ENCODE measurements around the gene KIF20B.
"Not testable (repeated sequence)": the region's sequence is repeated elsewhere in the genome, so short reads cannot be mapped to it uniquely, and the experiment has no call there.

The KIF20B gene

DNA sequence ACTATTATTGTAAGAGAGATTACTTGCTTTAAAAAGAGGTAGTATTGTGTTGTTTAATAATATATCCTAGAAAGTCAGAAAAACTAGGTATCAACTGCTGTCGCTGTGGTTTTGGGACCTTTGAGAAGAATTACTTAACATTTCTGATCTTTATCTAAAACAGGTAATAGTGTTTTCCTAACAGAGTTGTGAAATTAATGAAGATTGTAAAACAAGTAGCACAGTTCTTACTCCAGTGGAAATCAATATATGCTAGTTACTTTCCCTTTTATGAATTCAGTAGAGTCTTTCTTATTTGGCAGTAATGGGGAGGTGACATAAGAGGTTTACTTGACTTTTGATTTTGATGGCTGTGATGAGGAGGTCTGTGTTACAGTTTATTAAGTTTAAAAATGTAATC, 58.1 kb downstream of the KIF20B start:
- no peaks in the 10 kb centered on the region for H4K20me1 ChIP-seq (ENCODE audit: low read depth, low read length)
- no peaks in the 10 kb centered on the region for H3K9me3 ChIP-seq (ENCODE audit: insufficient read depth, low read length)
- no peak overlapping the region for H3K27ac ChIP-seq (ENCODE audit: low read depth, low read length)
- H2AFZ ChIP-seq (ENCODE audit: low read depth, low read length, severe bottlenecking): no peak overlapping the region
- H3K36me3 ChIP-seq (ENCODE audit: low read length): peaks cover 76% of the 10 kb centered on the region
- peaks cover 3% of the 10 kb centered on the region; the same call in 1 of the 2 replicates for H3K79me2 ChIP-seq (ENCODE audit: insufficient read depth, low read length)
- H3K27me3 ChIP-seq (ENCODE audit: low read length): no peaks in the 10 kb centered on the region
- H3K4me3 ChIP-seq (ENCODE audit: insufficient read depth, low read length, poor library complexity, severe bottlenecking): no peak overlapping the region
- no peaks in the 10 kb centered on the region for H3K9me2 ChIP-seq (replicated peaks; ENCODE audit: insufficient read depth, low read length)
- H3K9ac ChIP-seq (ENCODE audit: low read length): no peak overlapping the region
- H3K4me2 ChIP-seq (ENCODE audit: low read depth, low read length, poor library complexity, severe bottlenecking): no peak overlapping the region
- TF ChIP-seq, protein P1, sequence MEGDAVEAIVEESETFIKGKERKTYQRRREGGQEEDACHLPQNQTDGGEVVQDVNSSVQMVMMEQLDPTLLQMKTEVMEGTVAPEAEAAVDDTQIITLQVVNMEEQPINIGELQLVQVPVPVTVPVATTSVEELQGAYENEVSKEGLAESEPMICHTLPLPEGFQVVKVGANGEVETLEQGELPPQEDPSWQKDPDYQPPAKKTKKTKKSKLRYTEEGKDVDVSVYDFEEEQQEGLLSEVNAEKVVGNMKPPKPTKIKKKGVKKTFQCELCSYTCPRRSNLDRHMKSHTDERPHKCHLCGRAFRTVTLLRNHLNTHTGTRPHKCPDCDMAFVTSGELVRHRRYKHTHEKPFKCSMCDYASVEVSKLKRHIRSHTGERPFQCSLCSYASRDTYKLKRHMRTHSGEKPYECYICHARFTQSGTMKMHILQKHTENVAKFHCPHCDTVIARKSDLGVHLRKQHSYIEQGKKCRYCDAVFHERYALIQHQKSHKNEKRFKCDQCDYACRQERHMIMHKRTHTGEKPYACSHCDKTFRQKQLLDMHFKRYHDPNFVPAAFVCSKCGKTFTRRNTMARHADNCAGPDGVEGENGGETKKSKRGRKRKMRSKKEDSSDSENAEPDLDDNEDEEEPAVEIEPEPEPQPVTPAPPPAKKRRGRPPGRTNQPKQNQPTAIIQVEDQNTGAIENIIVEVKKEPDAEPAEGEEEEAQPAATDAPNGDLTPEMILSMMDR (IDR thresholded peaks at IDR 0.05; ENCODE audit: insufficient read depth, low read length, poor library complexity, severe bottlenecking): no peak
- no peak for TF ChIP-seq EZH2phosphoT487 (conservative IDR thresholded peaks at IDR 0.05; ENCODE audit: low read length)
- no peaks in the 10 kb centered on the region; the same call in 1 of the 2 replicates for H3F3A ChIP-seq (ENCODE audit: insufficient read depth)

DNA sequence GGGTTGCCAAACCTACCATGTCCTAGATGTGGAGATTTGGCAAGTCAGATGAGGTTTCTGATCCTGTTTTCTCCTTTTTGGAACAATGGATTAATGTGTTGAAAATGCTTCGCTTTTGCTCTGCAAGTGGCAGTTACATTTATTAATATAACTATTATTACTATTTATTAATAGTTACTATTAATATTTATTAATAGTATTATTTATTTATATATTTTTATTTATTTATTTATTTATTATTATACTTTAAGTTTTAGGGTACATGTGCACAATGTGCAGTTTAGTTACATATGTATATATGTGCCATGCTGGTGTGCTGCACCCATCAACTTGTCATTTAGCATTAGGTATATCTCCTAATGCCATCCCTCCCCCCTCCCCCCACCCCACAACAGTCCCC, 62.3 kb downstream of the KIF20B start:
- H3K9ac ChIP-seq (ENCODE audit: low read length); H3K4me2 ChIP-seq (ENCODE audit: low read depth, low read length, poor library complexity, severe bottlenecking); H3F3A ChIP-seq (ENCODE audit: insufficient read depth); H3K4me3 ChIP-seq (ENCODE audit: insufficient read depth, low read length, poor library complexity, severe bottlenecking); H2AFZ ChIP-seq (ENCODE audit: low read depth, low read length, severe bottlenecking); H4K20me1 ChIP-seq (ENCODE audit: low read depth, low read length); H3K27me3 ChIP-seq (ENCODE audit: low read length); H3K27ac ChIP-seq (ENCODE audit: low read depth, low read length); H3K79me2 ChIP-seq (ENCODE audit: insufficient read depth, low read length); H3K9me3 ChIP-seq (ENCODE audit: insufficient read depth, low read length); H3K9me2 ChIP-seq (replicated peaks; ENCODE audit: insufficient read depth, low read length): not testable (repeated sequence)
- peaks cover 66% of the 10 kb centered on the region for H3K36me3 ChIP-seq (ENCODE audit: low read length)

DNA sequence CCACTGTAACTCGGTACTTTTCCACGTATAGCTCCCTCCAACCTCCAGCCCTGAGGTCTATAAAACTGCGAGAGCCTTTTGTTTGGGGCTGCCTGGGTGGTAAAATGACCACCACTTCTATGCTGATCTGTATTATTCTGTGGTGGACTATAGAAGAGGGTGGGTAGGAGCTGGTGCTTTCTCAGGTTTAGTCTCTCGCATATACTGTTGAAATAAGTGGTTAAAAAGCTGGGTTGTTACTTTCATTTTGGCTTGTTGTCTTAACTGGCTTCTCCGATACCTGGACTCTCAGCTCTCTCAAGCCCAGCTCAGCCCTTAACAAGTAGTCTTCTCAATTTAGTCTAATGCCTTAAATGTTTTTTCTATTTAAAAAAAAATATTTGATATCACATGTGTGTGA, 70.3 kb downstream of the KIF20B start:
- Histone ChIP-seq H2AFZ (ENCODE audit: low read depth, low read length, severe bottlenecking) (no peak overlapping the region), H3K79me2 (ENCODE audit: insufficient read depth, low read length) (peaks cover 3% of the 10 kb centered on the region; the same call in 1 of the 2 replicates), H3K9me2 (replicated peaks; ENCODE audit: insufficient read depth, low read length) (no peaks in the 10 kb centered on the region), H3F3A (ENCODE audit: insufficient read depth) (peaks cover 5% of the 10 kb centered on the region; the same call in 1 of the 2 replicates), H3K36me3 (ENCODE audit: low read length) (peaks cover 82% of the 10 kb centered on the region), H3K27ac (ENCODE audit: low read depth, low read length) (no peak overlapping the region), H3K9ac (ENCODE audit: low read length) (no peak overlapping the region), H3K4me3 (ENCODE audit: insufficient read depth, low read length, poor library complexity, severe bottlenecking) (no peak overlapping the region), H3K27me3 (ENCODE audit: low read length) (no peaks in the 10 kb centered on the region), H3K4me2 (ENCODE audit: low read depth, low read length, poor library complexity, severe bottlenecking) (no peak overlapping the region), H3K9me3 (ENCODE audit: insufficient read depth, low read length) (no peaks in the 10 kb centered on the region), H4K20me1 (ENCODE audit: low read depth, low read length) (no peaks in the 10 kb centered on the region)
- TF ChIP-seq, protein P1 (IDR thresholded peaks at IDR 0.05; ENCODE audit: insufficient read depth, low read length, poor library complexity, severe bottlenecking): no peak
- TF ChIP-seq EZH2phosphoT487 (conservative IDR thresholded peaks at IDR 0.05; ENCODE audit: low read length): no peak

DNA sequence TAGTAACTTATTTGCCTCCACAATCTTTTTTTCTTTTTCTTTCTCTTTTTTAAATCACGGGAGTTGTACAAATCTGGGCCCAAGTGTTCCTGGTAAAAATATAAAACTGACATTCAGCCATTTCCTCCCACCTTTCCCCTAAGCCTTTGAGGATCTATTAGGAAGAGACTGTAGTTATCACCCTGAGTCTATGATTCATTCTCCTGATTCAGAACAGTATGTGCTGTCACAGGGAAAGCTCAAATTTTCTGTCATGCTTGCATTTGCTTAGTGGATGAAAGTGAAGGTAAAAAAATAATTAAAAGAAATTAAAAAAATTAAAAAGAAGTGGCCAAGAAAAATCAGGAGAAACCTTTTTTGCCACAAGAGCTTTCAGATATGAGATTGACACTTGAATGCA, 71.7 kb downstream of the KIF20B start:
- Histone ChIP-seq H2AFZ (ENCODE audit: low read depth, low read length, severe bottlenecking) (no peak overlapping the region), H3K9me2 (replicated peaks; ENCODE audit: insufficient read depth, low read length) (no peaks in the 10 kb centered on the region), H3K4me3 (ENCODE audit: insufficient read depth, low read length, poor library complexity, severe bottlenecking) (no peak overlapping the region), H3K27ac (ENCODE audit: low read depth, low read length) (no peak overlapping the region), H3K79me2 (ENCODE audit: insufficient read depth, low read length) (peaks cover 3% of the 10 kb centered on the region; the same call in 1 of the 2 replicates), H4K20me1 (ENCODE audit: low read depth, low read length) (no peaks in the 10 kb centered on the region), H3K4me2 (ENCODE audit: low read depth, low read length, poor library complexity, severe bottlenecking) (no peak overlapping the region), H3K9me3 (ENCODE audit: insufficient read depth, low read length) (no peaks in the 10 kb centered on the region), H3K36me3 (ENCODE audit: low read length) (peaks cover 83% of the 10 kb centered on the region), H3K27me3 (ENCODE audit: low read length) (no peaks in the 10 kb centered on the region), H3F3A (ENCODE audit: insufficient read depth) (peaks cover 5% of the 10 kb centered on the region; the same call in 1 of the 2 replicates), H3K9ac (ENCODE audit: low read length) (no peak overlapping the region)
- TF ChIP-seq, protein P1 (IDR thresholded peaks at IDR 0.05; ENCODE audit: insufficient read depth, low read length, poor library complexity, severe bottlenecking): no peak
- TF ChIP-seq EZH2phosphoT487 (conservative IDR thresholded peaks at IDR 0.05; ENCODE audit: low read length): no peak
